Dendritic cell treated with granulocyte-macrophage colony-stimulating factor and Interleukin-4, amounts not matched to agents 40 ng/mL and 50 ng/mL, for 4 days (primary cell): ENCODE data around the gene ADAM11.

ENCODE experiments used
- H3K27ac Mint-ChIP-seq: one replicate; pipeline ENCODE4 v1.8.0; 2022; ENCODE audit warnings: mild to moderate bottlenecking, mixed read lengths
- H3K27me3 Mint-ChIP-seq: one replicate; pipeline ENCODE4 v1.8.0; 2022; ENCODE audit warnings: mild to moderate bottlenecking, mixed read lengths
- H3K36me3 Mint-ChIP-seq: one replicate; pipeline ENCODE4 v1.8.0; 2022; ENCODE audit warnings: low read depth, mixed read lengths
- H3K4me1 Mint-ChIP-seq: one replicate; pipeline ENCODE4 v1.8.0; 2022; ENCODE audit warnings: low read depth, mixed read lengths
- H3K4me3 Mint-ChIP-seq: one replicate; pipeline ENCODE4 v1.8.0; 2022; ENCODE audit warnings: mild to moderate bottlenecking, moderate library complexity, mixed read lengths
- H3K9me3 Mint-ChIP-seq: one replicate; pipeline ENCODE4 v1.8.0; 2022; ENCODE audit warnings: mixed read lengths
- intact Hi-C: fragments of 100-400 bp; cut with micrococcal nuclease; formaldehyde crosslinking; loops from one replicate; pipeline ENCODE4 v1.15.0; 2022

ADAM11 gene

DNA sequence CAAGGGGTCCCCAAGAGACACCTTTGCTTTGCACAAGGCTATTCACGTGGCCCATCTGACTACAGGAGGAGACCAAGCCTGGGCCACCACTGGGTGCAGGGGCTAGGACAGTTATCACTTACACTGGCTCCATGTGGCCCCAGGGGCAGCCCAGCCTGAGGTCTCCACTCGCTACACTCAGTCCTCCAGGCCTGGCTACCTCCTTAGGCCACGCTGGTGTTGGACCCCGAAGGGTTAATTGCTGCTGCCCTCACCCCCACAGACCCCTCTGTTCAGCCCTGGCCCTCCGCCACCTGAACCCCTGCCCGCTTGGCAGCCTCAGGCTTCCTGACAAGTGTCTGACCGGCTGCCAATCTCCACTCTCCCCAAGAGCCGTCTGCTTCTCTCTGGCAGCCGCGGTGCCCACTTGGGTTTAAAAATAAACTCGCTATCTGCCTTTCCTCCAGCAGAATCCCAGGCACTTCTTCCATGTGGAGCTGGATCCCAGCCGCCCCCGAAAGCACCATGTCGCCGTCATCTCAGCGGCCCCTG lies 27.8 kb downstream of the ADAM11 start:
- Mint-ChIP-seq H3K27me3 (peaks cover 23% of the 10 kb centered on the region), H3K27ac (no peak overlapping the region), H3K36me3 (no peaks in the 10 kb centered on the region), H3K9me3 (no peaks in the 10 kb centered on the region), H3K4me1 (no peaks in the 10 kb centered on the region), H3K4me3 (no peak overlapping the region)
- intact Hi-C loops = no loop called here

DNA sequence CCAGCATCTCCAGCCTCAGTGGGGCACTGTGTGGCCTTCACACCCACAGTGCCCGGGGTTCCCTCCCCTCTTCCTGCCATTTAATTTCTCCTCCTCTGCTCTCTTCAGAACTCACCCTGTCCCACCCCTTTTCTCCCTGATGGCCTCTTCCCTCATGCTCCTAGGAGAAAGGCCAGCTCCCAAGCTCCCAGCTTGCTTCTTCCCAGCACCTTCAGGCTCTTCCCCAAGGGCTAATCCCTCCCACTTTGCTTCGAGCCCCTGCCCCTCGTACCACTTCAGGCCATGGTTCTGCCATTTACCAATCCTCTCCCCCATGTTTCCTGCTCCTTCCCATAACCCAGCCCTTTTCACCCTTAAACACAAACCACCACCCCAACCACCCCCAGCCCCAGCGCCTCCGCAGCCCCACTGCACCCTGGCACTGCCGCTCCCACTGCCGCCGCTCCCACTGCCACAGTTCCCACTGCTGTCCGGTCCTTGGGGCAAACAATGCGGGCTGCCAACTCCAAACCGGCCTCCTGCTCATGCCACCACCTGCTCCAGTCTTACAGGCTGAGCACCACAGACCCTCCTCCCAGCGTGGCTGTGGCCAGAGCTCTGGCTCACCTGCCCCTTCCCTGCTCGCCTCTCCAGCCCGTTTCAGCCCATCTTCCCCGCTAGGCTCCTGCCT lies 28.6 kb downstream of the ADAM11 start:
- intact Hi-C loops = no loop called here

DNA sequence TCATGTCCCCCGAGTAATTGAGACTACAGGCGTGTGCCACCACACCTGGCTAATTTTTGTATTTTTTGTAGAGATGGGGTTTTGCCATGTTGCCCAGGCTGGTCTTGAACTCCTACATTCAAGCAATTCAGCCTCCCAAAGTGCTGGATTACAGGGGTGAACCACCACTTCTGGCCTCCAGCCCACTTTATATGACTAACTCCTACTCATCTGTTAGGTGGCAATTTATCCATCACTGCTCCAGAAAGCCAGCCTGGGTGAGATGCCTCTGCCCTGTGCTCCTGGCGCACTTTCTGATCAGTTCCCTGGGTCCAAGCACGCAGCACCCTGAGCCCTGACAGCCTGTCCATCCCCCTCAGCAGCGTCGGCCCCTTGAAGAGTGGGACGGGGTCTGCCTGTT lies 29.4 kb downstream of the ADAM11 start:
- no peak overlapping the region for H3K27ac Mint-ChIP-seq
- H3K9me3 Mint-ChIP-seq = no peaks in the 10 kb centered on the region
- intact Hi-C loops = no loop called here
- no peaks in the 10 kb centered on the region for H3K4me1 Mint-ChIP-seq
- no peaks in the 10 kb centered on the region for H3K36me3 Mint-ChIP-seq
- peaks cover 19% of the 10 kb centered on the region for H3K27me3 Mint-ChIP-seq
- H3K4me3 Mint-ChIP-seq = no peak overlapping the region

More for the DNA sequence above, 28.6 kb downstream of the ADAM11 start:
- Mint-ChIP-seq H3K27me3 (peaks cover 19% of the 10 kb centered on the region), H3K4me1 (no peaks in the 10 kb centered on the region), H3K27ac (no peak overlapping the region), H3K9me3 (no peaks in the 10 kb centered on the region), H3K4me3 (no peak overlapping the region), H3K36me3 (no peaks in the 10 kb centered on the region)

DNA sequence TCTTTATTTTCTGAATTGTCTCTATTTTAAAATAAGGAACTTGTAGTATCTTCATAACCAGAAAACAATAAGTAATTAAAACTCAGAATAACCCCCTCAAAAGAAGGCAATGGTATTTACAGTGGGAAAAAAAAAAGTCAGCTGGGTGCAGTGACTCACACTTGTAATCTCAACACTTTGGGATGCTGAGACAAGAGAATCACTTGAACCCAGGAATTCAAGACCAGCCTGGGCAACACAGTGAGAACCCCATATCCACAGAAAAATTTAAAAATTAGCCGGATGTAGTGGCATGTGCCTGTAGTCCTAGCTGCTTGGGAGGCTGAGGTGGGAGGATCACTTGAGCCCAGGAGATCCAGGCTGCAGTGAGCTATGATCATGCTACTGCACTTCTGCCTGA lies 33.5 kb downstream of the ADAM11 start:
- H3K4me3 Mint-ChIP-seq = no peak overlapping the region
- intact Hi-C loops = no loop called here
- H3K9me3 Mint-ChIP-seq = no peaks in the 10 kb centered on the region
- no peaks in the 10 kb centered on the region for H3K36me3 Mint-ChIP-seq
- no peak overlapping the region for H3K27ac Mint-ChIP-seq
- peaks cover 23% of the 10 kb centered on the region for H3K4me1 Mint-ChIP-seq
- peaks cover 9% of the 10 kb centered on the region for H3K27me3 Mint-ChIP-seq

DNA sequence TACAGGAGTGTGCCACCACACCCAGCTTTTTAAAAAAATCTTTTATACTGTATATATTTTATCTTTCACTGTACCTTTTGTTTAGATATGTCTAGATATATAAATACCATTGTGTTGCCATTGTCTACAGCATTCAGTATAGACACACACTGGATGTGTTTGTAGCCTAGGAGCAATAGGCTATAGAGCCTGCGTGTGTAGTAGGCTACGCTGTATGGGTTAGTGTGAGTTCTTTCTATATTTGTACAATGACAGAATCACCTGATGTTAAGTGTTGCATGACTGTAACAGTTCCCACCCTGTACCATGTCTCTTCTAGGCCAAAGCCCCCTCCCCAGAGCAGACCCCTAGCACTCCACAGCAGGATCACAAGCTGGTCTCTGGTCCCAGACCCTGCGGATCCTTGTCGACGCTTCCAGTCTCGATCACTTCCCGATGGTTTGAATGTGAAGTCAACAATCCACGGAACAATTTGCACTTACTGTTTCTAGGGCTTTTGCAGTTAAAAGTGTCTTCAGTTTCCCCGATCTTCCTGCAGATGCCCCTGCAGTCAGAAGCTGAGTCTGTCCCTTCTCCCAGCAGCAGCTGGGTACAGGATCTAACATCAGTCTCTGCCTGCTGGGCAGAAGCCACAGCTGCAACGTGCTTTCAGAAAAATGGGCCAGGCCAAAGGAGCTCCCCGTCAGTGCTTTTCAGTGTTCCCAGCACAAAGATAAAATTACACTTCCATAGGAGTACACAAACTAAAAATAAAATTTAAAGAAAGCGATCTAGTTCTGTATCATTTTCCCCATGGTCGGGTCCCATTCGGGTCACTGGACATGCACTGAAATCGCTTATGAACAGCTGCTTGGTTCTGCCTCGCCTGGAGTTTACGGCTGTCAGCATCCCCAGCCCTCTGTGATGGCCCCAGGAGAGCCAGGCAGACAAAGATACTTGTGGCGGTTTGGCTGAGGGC lies 35.4 kb downstream of the ADAM11 start:
- Mint-ChIP-seq H3K9me3 (no peaks in the 10 kb centered on the region), H3K27ac (peak overlapping the region; percentile 94), H3K4me1 (peaks cover 23% of the 10 kb centered on the region), H3K36me3 (no peaks in the 10 kb centered on the region), H3K27me3 (peaks cover 2% of the 10 kb centered on the region), H3K4me3 (peak overlapping the region; percentile 45)
- intact Hi-C loops = no loop called here

DNA sequence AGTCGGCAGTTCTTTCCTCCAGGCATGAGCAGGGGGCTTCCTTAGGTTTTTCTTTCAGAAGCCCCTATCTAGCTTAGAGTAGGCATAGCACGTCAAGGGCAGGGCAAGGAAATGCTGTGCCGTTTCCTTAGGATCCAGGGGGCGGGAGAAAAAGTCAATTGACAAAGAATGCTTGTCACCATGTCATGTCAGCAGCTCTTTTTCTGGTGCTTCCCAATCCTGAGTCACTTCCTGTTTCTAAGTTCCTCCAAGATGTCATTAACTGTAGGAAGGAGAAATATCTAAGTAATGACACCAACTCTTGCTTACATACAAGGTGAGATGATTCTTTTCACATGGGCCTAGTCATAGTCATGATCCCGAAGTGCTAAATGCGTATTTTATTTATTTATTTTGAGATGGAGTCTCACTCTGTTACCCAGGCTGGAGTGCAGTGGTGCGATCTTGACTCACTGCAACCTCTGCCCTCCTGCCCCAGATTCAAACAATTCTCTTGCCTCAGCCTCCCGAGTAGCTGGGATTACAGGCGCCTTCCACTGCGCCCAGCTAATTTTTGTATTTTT lies 36.1 kb downstream of the ADAM11 start:
- Mint-ChIP-seq H3K36me3 (no peaks in the 10 kb centered on the region), H3K27me3 (peaks cover 2% of the 10 kb centered on the region), H3K27ac (peak overlapping the region; percentile 94), H3K9me3 (no peaks in the 10 kb centered on the region), H3K4me1 (peaks cover 23% of the 10 kb centered on the region), H3K4me3 (peak overlapping the region; percentile 45)
- intact Hi-C loops = no loop called here

DNA sequence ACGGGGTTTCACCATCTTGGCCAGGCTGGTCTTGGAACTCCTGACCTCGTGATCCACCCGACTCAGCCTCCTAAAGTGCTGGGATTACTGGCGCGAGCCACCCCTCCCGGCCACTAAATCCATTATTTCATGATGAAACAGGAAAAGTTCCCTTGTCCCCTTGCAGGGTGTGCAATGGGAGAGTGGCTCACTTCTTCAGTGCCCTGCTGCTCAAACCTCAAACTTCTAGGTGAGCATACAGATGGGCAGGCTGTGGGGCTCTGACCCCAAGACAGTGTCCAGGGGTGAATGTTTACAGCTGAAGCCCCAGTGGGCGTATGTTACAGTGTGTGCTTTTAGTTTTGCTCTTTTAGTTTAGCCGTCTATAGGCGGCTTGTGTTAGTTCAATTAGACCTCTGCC lies 36.6 kb downstream of the ADAM11 start:
- H3K27me3 Mint-ChIP-seq = peaks cover 2% of the 10 kb centered on the region
- intact Hi-C loops = no loop called here
- H3K9me3 Mint-ChIP-seq = no peaks in the 10 kb centered on the region
- peak overlapping the region; percentile 94 for H3K27ac Mint-ChIP-seq
- no peaks in the 10 kb centered on the region for H3K36me3 Mint-ChIP-seq
- no peak overlapping the region for H3K4me3 Mint-ChIP-seq
- peaks cover 23% of the 10 kb centered on the region for H3K4me1 Mint-ChIP-seq

DNA sequence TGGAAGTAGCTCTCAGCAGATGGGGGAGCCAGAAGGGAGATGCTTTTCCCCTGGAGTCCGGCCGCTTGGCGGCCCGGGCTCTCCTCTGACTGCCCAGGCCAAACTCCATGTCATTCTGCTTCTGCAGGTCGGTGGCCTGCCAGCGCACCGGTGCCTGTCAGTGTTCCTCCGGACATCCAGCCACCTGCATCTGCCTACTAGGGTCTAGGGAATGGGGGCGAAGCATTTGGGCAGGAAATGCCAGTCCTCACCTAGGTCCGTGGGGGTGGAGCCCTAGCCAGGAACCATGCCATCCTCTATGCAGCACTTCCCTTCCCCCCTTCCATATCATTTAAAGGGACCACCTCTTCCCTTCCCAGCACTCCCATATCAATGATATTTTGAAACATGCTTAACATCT lies 37.1 kb downstream of the ADAM11 start:
- Mint-ChIP-seq H3K36me3 (no peaks in the 10 kb centered on the region), H3K27ac (peak overlapping the region; percentile 94), H3K4me3 (no peak overlapping the region), H3K9me3 (no peaks in the 10 kb centered on the region), H3K27me3 (peaks cover 2% of the 10 kb centered on the region), H3K4me1 (peaks cover 23% of the 10 kb centered on the region)
- intact Hi-C loops = no loop called here

DNA sequence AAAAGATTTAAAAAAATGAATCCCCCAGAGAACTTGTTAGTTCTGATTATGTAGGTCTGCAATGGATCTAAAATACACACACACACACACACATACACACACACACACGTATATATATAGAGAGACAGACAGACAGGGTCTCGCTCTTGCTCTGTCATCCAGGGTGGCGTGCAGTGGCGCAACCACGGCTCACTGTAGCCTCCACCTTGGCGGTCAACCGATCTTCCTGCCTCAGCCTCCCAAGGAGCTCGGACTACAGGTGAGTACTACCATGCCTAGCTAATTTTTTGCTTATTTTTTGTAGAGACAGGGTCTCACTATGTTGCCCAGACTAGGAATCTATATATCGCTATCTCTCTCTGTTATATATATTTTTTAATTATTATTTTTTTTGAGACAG lies 37.9 kb downstream of the ADAM11 start:
- no peaks in the 10 kb centered on the region for H3K9me3 Mint-ChIP-seq
- no peak overlapping the region for H3K4me3 Mint-ChIP-seq
- intact Hi-C loops = no loop called here
- H3K36me3 Mint-ChIP-seq = no peaks in the 10 kb centered on the region
- peaks cover 4% of the 10 kb centered on the region for H3K27me3 Mint-ChIP-seq
- H3K4me1 Mint-ChIP-seq = peaks cover 23% of the 10 kb centered on the region
- H3K27ac Mint-ChIP-seq = no peak overlapping the region

DNA sequence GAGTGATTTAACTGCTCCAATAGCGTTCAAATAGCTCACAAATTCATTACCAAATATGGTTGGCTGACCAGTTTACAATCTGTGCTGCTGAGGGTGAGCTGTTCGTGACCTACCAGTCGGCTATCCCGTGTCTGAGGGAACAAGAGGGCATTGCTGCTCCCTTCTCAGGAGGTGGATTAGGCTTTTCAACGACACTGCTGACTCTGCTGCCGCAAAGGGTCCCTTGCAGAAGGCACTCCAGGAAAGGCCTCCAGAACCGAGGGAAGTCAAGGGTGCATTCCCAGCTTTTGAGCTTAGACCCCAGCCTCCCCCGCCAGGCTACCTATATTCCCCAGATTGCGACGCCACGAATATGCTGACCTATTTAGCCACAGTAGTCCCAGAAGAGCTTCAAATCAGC lies 39.0 kb downstream of the ADAM11 start:
- Mint-ChIP-seq H3K4me3 (no peak overlapping the region), H3K4me1 (peaks cover 23% of the 10 kb centered on the region), H3K27me3 (peaks cover 6% of the 10 kb centered on the region), H3K27ac (no peak overlapping the region), H3K36me3 (no peaks in the 10 kb centered on the region), H3K9me3 (no peaks in the 10 kb centered on the region)
- intact Hi-C loops = no loop called here

DNA sequence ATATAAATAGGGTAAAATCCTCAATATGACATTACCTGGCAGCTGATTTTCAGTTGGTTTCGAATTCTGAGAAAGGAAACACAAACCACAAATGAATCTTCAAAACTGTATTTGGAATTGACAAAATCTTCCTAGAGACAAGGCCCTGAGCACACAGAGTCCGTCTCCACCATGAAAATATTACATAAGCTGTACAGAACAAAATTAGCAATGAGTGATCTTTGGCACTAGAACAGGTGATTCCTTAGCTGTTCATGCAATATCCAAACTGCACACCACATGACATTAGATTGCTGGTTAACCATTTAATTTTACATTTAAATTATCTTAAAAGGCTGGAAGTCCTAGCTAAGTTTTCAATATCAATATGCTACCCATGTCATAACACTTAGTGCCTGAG lies 39.6 kb downstream of the ADAM11 start:
- Mint-ChIP-seq H3K9me3 (no peaks in the 10 kb centered on the region), H3K27me3 (peaks cover 6% of the 10 kb centered on the region), H3K4me1 (peaks cover 23% of the 10 kb centered on the region), H3K36me3 (no peaks in the 10 kb centered on the region), H3K4me3 (no peak overlapping the region), H3K27ac (no peak overlapping the region)
- intact Hi-C loops = no loop called here

DNA sequence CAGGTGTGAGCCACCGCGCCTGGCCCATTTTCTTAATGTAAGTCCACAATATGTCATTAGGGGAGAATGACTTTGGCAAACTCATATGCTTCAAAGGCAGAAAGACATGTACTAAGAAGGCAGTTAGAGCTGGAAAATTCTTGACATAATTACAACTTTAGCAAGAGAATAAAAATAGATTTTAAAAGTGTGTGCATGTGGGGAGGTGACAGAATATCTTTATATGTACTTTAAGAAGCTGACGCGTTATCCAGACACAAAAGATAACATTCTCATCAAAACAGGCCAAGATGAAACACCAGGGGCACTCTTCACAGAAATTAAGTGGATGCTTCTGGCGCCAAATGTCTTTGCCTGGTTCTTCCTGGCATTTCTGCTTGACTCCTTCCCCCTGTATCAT lies 43.1 kb downstream of the ADAM11 start:
- intact Hi-C loops = no loop called here
- no peak overlapping the region for H3K27ac Mint-ChIP-seq

DNA sequence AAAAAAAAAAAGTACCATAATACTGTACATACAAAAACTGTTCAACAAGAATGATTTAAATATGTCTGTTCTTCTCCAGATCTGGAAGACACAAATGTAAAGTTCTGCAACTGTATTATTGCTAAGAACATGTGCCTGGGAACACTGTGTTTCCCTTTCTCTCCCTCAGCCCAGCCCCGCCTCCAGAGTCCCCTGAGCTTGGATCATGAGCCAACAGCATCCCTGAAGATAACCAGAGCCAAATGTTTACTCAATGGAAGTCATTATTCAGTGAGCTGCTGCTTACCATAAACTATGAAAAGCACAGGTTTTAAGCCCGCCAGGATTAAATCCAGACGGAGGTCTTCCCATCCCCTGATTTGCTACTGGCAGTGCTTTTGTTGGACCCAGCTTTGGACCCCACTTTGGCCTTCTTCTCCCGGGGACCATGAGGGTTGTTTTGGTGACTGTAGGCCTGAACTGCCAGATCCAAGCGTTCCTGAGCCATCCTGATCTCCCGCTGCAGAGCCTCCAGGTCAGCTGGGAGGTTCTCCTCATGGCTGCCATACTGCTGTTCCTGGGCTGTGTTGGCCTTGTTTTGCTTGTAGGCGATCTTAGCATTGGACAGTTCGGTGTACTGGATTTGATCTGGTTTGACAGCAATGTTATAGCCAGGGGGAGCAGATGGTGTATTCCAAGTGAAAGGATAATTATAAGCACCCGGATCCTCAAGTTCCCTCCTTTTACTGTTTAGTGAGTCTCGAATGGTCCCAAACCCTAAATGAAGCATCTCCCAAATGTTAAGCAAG lies 45.7 kb downstream of the ADAM11 start:
- H3K4me1 Mint-ChIP-seq = no peaks in the 10 kb centered on the region
- H3K4me3 Mint-ChIP-seq = no peak overlapping the region
- H3K27ac Mint-ChIP-seq = no peak overlapping the region
- intact Hi-C loops = no loop called here
- H3K9me3 Mint-ChIP-seq = no peaks in the 10 kb centered on the region
- H3K36me3 Mint-ChIP-seq = no peaks in the 10 kb centered on the region
- peaks cover 34% of the 10 kb centered on the region for H3K27me3 Mint-ChIP-seq

More for the DNA sequence above, 43.1 kb downstream of the ADAM11 start:
- H3K4me1 Mint-ChIP-seq = no peaks in the 10 kb centered on the region
- no peaks in the 10 kb centered on the region for H3K36me3 Mint-ChIP-seq
- H3K4me3 Mint-ChIP-seq = no peak overlapping the region
- H3K9me3 Mint-ChIP-seq = no peaks in the 10 kb centered on the region
- H3K27me3 Mint-ChIP-seq = peaks cover 22% of the 10 kb centered on the region
